ENCODE results near the gene BCL2L12.

Gene BCL2L12

DNA sequence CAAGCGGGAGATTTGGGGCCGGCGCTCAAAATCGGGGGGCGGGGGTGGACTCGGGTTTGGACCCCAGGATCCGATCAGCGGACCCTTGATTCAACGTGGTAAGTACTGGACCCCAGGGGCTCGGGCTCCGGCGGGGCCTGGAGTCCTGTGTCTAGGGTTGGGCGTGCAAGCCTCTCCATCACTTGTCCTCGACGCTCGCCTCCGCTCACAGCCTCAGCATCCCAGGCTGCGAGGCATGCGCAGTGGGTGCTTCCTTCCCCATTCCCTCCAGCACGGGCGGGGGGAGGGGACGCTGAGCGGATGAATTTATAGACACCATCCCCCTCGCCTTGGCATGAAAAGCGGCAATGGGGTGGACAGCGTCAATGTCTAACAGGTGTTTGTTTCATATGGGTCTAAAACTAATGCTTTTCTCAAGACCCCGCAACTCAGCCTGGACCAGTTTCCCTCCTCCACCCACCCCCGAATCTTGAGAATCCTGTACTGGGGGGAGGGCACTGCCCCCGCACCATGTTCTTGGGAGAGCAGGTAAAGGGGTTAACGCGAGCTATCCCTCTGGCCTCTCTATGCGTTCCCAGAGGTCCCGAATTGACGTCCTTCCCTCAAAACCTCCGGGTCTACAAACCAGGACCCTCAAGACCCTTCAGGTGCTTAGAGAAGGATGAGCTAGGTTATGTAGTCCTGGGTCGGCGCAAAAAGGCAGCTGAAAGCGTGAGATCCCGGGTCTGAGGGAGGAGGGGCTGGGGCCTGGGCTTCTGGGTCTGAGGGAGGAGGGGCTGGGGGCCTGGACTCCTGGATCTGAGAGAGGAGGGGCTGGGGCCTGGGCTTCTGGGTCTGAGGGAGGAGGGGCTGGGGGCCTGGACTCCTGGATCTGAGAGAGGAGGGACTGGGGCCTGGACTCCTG is 25.8 kb downstream of the BCL2L12 start:
- no peak overlapping the region for H3K4me3 ChIP-seq (replicated peaks; ENCODE audit: low read depth, low read length)
- no peaks in the 10 kb centered on the region for H3K27me3 ChIP-seq (replicated peaks; ENCODE audit: control insufficient read depth, insufficient read depth, low read length)
- TF ChIP-seq, protein P1, sequence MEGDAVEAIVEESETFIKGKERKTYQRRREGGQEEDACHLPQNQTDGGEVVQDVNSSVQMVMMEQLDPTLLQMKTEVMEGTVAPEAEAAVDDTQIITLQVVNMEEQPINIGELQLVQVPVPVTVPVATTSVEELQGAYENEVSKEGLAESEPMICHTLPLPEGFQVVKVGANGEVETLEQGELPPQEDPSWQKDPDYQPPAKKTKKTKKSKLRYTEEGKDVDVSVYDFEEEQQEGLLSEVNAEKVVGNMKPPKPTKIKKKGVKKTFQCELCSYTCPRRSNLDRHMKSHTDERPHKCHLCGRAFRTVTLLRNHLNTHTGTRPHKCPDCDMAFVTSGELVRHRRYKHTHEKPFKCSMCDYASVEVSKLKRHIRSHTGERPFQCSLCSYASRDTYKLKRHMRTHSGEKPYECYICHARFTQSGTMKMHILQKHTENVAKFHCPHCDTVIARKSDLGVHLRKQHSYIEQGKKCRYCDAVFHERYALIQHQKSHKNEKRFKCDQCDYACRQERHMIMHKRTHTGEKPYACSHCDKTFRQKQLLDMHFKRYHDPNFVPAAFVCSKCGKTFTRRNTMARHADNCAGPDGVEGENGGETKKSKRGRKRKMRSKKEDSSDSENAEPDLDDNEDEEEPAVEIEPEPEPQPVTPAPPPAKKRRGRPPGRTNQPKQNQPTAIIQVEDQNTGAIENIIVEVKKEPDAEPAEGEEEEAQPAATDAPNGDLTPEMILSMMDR (IDR thresholded peaks at IDR 0.05; ENCODE audit: insufficient read depth, low read length, poor library complexity, severe bottlenecking), result no peak
- no peak for DNase-seq (ENCODE audit: extremely low read depth, insufficient read length)
- peaks cover 15% of the 10 kb centered on the region for H3K36me3 ChIP-seq (ENCODE audit: control insufficient read depth, insufficient read depth, low read length)

- Histone ChIP-seq H3K36me3 (ENCODE audit: control insufficient read depth, insufficient read depth, low read length) (peaks cover 11% of the 10 kb centered on the region), H3K4me3 (replicated peaks; ENCODE audit: low read depth, low read length) (no peak overlapping the region), H3K27me3 (replicated peaks; ENCODE audit: control insufficient read depth, insufficient read depth, low read length) (no peaks in the 10 kb centered on the region)
- DNase-seq (ENCODE audit: extremely low read depth, insufficient read length), result no peak
- TF ChIP-seq, protein P1 (IDR thresholded peaks at IDR 0.05; ENCODE audit: insufficient read depth, low read length, poor library complexity, severe bottlenecking), result no peak
Observed at GRCh38 chr19:49692147-49692506, 26.4 kb downstream of the BCL2L12 start.

- TF ChIP-seq, protein P1 (IDR thresholded peaks at IDR 0.05; ENCODE audit: insufficient read depth, low read length, poor library complexity, severe bottlenecking), result no peak
- Histone ChIP-seq H3K4me3 (replicated peaks; ENCODE audit: low read depth, low read length) (no peak overlapping the region), H3K27me3 (replicated peaks; ENCODE audit: control insufficient read depth, insufficient read depth, low read length) (no peaks in the 10 kb centered on the region), H3K36me3 (ENCODE audit: control insufficient read depth, insufficient read depth, low read length) (no peaks in the 10 kb centered on the region)
- DNase-seq (ENCODE audit: extremely low read depth, insufficient read length), result no peak
Observed at GRCh38 chr19:49696115-49696514, 30.4 kb downstream of the BCL2L12 start.

DNA sequence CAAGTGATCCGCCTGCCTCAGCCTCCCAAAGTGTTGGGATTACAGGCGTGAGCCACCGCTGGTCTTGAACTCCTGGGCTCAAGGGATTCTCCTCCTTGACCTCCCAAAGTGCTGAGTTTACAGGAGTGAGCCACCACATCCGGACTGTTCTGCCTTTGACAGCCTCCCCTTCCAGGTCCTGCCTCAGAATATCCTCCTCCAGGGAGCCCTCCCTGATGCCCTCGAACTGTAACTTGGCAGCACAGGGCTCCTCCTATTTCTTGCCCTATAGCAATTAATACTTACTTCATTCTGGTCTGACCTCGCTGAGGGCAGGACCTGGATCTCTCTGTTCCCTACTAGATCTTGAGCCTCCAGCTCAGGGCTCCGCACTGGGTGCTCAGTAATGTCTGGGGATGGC is 31.1 kb downstream of the BCL2L12 start:
- DNase-seq (ENCODE audit: extremely low read depth, insufficient read length), result no peak
- H3K36me3 ChIP-seq (ENCODE audit: control insufficient read depth, insufficient read depth, low read length), result no peaks in the 10 kb centered on the region
- TF ChIP-seq, protein P1 (IDR thresholded peaks at IDR 0.05; ENCODE audit: insufficient read depth, low read length, poor library complexity, severe bottlenecking), result no peak

GRCh38 chr19:49699364-49699763 is 33.6 kb downstream of the BCL2L12 start:
- Histone ChIP-seq H3K4me3 (replicated peaks; ENCODE audit: low read depth, low read length) (no peak overlapping the region), H3K36me3 (ENCODE audit: control insufficient read depth, insufficient read depth, low read length) (no peaks in the 10 kb centered on the region), H3K27me3 (replicated peaks; ENCODE audit: control insufficient read depth, insufficient read depth, low read length) (no peaks in the 10 kb centered on the region)
- TF ChIP-seq, protein P1 (IDR thresholded peaks at IDR 0.05; ENCODE audit: insufficient read depth, low read length, poor library complexity, severe bottlenecking), result no peak
- DNase-seq (ENCODE audit: extremely low read depth, insufficient read length), result no peak

More for the DNA sequence above, 31.1 kb downstream of the BCL2L12 start:
- Histone ChIP-seq H3K27me3 (replicated peaks; ENCODE audit: control insufficient read depth, insufficient read depth, low read length) (no peaks in the 10 kb centered on the region), H3K4me3 (replicated peaks; ENCODE audit: low read depth, low read length) (no peak overlapping the region)
